H1 (cell line): ENCODE measurements around the gene NHS. TPM values are rescaled to one million over a fixed set of nuclear protein-coding genes. Genes with fewer than 3 reads are reported as not detected.

ENCODE experiments used
- microRNA-seq, 2 experiments: library from miRNA; unstranded; fragments of <30 nt; microRNA quantifications; one replicate each; pipeline versions ENCODE4 to v1.2.0, GENCODE V29; 2016 to 2020; ENCODE audit warnings: borderline microRNAs expressed in 2 of 2, borderline number of aligned reads in 2 of 2, borderline replicate concordance in 1 of 2
- polyA plus RNA-seq, 7 experiments: library from polyadenylated mRNA; depleted of rRNA in 3 of 7; stranded (reverse) in 5 of 7; unstranded in 2 of 7; fragments of >200 nt in 5 of 7; fragments of 200-250 nt in 2 of 7; gene quantifications; 1 replicate in 5 of 7; 2 replicates in 1 of 7; 4 replicates in 1 of 7; pipeline versions ENCODE4 v1.2.1 to v1.2.3, GENCODE V29; 2011 to 2013; ENCODE audit warnings: missing spikeins in 2 of 7, mixed read lengths in 2 of 7
- small RNA-seq: library from polyadenylated mRNA; stranded (forward); fragments of <200 nt; extraction: miRNeasy Mini kit (QIAGEN cat#:217004); gene quantifications from one replicate; pipeline ENCODE3, GENCODE V24; 2013; ENCODE audit not compliant: insufficient read depth
- total RNA-seq: library from RNA; stranded (reverse); fragmentation: NEBNext Ultra II Directional; extraction: Animal tissue kit (Norgen Biotek cat#: 25700); gene quantifications from 2 replicates; pipeline ENCODE4 v1.2.1, GENCODE V29; 2021

Gene NHS
- total and polyA plus RNA-seq, 2 of the 8 experiments (the other 6 are each of a cell fraction or from before 2014, with no cell fraction given) = 2.2 to 6.7 TPM

Small RNA genes within 50 kb of the gene (microRNA-seq; reads per million reads assigned to microRNA genes)
- 0 reads per million in 2 experiments for gene MIR4768

Small RNA genes within 50 kb of the gene (small RNA-seq; reads per million reads assigned to genes)
- gene MIR4768 = 1.7 reads per million, percentile 6 among the genes with 10 or more reads in this experiment
- gene RF01210 = not detected
